SK-N-SH treated with all-trans-retinoic acid at 6 μM for 48 hours (cell line): ENCODE results near the gene GRHL1.

Source experiments
- ATAC-seq: fragments of 200-7000 bp; cut with Tn5 transposase; 3 replicates; pipeline ENCODE4 v1.9.1; 2020; ENCODE audit warnings: mild to moderate bottlenecking, moderate library complexity
- ARNTL ChIP-seq: fragments of 450-650 bp; formaldehyde crosslinking; IDR thresholded peaks from 2 replicates; pipeline ENCODE4 v1.5.0; 2020; ENCODE audit warnings: low read depth, mild to moderate bottlenecking, moderate library complexity, borderline replicate concordance
- CSDC2 ChIP-seq: fragments of 250-450 bp; sonication (Bioruptor Pico); IDR thresholded peaks from 2 replicates; pipeline ENCODE4 v1.5.0; 2020; ENCODE audit warnings: mild to moderate bottlenecking, moderate library complexity
- CSRNP3 ChIP-seq: fragments of 250-450 bp; sonication (Bioruptor Pico); IDR thresholded peaks from 2 replicates; pipeline ENCODE4 v1.5.1; 2021; ENCODE audit warnings: mild to moderate bottlenecking, moderate library complexity
- ESRRG ChIP-seq: fragments of 250-450 bp; sonication (Bioruptor Pico); IDR thresholded peaks from 2 replicates; pipeline ENCODE4 v1.6.1; 2021; ENCODE audit warnings: mild to moderate bottlenecking
- GLIS3 ChIP-seq: fragments of 250-450 bp; sonication (Bioruptor Pico); IDR thresholded peaks from 2 replicates; pipeline ENCODE4 v1.5.0; 2020; ENCODE audit warnings: mild to moderate bottlenecking, moderate library complexity
- ISL1 ChIP-seq: fragments of 250-450 bp; sonication (Bioruptor Pico); IDR thresholded peaks from 2 replicates; pipeline ENCODE4 v2.1.2; 2022; ENCODE audit warnings: mild to moderate bottlenecking, moderate library complexity
- OSR1 ChIP-seq: fragments of 250-450 bp; sonication (Bioruptor Pico); IDR thresholded peaks from 2 replicates; pipeline ENCODE4 v1.8.0; 2022; ENCODE audit warnings: moderate library complexity, mild to moderate bottlenecking, inconsistent platforms
- POU6F1 ChIP-seq: fragments of 250-450 bp; sonication (Bioruptor Pico); IDR thresholded peaks from 2 replicates; pipeline ENCODE4 v1.8.0; 2021; ENCODE audit warnings: low read depth, mild to moderate bottlenecking, moderate library complexity, borderline replicate concordance
- PPARA ChIP-seq: fragments of 250-450 bp; sonication (Bioruptor Pico); IDR thresholded peaks from 2 replicates; pipeline ENCODE4 v1.5.0; 2020; ENCODE audit warnings: mild to moderate bottlenecking, borderline replicate concordance
- RARB ChIP-seq: fragments of 250-450 bp; sonication (Bioruptor Pico); IDR thresholded peaks from 2 replicates; pipeline ENCODE4 v1.8.0; 2021; ENCODE audit warnings: mild to moderate bottlenecking, moderate library complexity
- SNAI2 ChIP-seq: fragments of 250-450 bp; sonication (Bioruptor Pico); IDR thresholded peaks from 2 replicates; pipeline ENCODE4 v1.5.0; 2020; ENCODE audit warnings: mild to moderate bottlenecking, moderate library complexity
- TCF4 ChIP-seq: fragments of 250-450 bp; sonication (Bioruptor Pico); IDR thresholded peaks from 2 replicates; pipeline ENCODE4 v1.8.0; 2021; ENCODE audit warnings: mild to moderate bottlenecking, moderate library complexity, borderline replicate concordance
- TOX ChIP-seq: fragments of 250-450 bp; sonication (Bioruptor Pico); IDR thresholded peaks from 2 replicates; pipeline ENCODE4 v1.8.0; 2021; ENCODE audit warnings: mild to moderate bottlenecking, moderate library complexity, borderline replicate concordance
- TSHZ2 ChIP-seq: fragments of 250-450 bp; sonication (Bioruptor Pico); IDR thresholded peaks from 2 replicates; pipeline ENCODE4 v1.5.0; 2020; ENCODE audit warnings: mild to moderate bottlenecking, moderate library complexity
- ZC3H10 ChIP-seq: fragments of 250-450 bp; sonication (Bioruptor Pico); IDR thresholded peaks from 2 replicates; pipeline ENCODE4 v1.5.1; 2021; ENCODE audit warnings: mild to moderate bottlenecking, moderate library complexity
- ZFP3 ChIP-seq: fragments of 250-450 bp; sonication (Bioruptor Pico); IDR thresholded peaks from 2 replicates; pipeline ENCODE4 v1.5.0; 2020; ENCODE audit warnings: mild to moderate bottlenecking, moderate library complexity
- ZFP30 ChIP-seq: fragments of 450-650 bp; formaldehyde crosslinking; IDR thresholded peaks from 2 replicates; pipeline ENCODE4 v1.5.0; 2022; ENCODE audit warnings: mild to moderate bottlenecking, moderate library complexity
- ZNF565 ChIP-seq: fragments of 450-650 bp; formaldehyde crosslinking; conservative IDR thresholded peaks from 2 replicates; pipeline ENCODE4 v1.5.0; 2020; ENCODE audit warnings: low read depth, mild to moderate bottlenecking, moderate library complexity
- ZNF70 ChIP-seq: fragments of 450-650 bp; formaldehyde crosslinking; IDR thresholded peaks from 2 replicates; pipeline ENCODE4 v1.5.0; 2020; ENCODE audit warnings: mild to moderate bottlenecking, moderate library complexity
- ZNF8 ChIP-seq: fragments of 450-650 bp; formaldehyde crosslinking; IDR thresholded peaks from 2 replicates; pipeline ENCODE4 v1.5.0; 2020; ENCODE audit warnings: mild to moderate bottlenecking, moderate library complexity
- TF ChIP-seq, protein P1 (sequence below): fragments of 250-450 bp; sonication (Bioruptor Pico); IDR thresholded peaks from 2 replicates; pipeline ENCODE4 v1.8.0; 2020; ENCODE audit warnings: mild to moderate bottlenecking, moderate library complexity, borderline replicate concordance
- TF ChIP-seq, protein P2 (sequence below): fragments of 250-450 bp; sonication (Bioruptor Pico); IDR thresholded peaks from 2 replicates; pipeline ENCODE4 v1.5.1; 2020; ENCODE audit warnings: low read depth, mild to moderate bottlenecking, moderate library complexity

GRHL1 gene

DNA sequence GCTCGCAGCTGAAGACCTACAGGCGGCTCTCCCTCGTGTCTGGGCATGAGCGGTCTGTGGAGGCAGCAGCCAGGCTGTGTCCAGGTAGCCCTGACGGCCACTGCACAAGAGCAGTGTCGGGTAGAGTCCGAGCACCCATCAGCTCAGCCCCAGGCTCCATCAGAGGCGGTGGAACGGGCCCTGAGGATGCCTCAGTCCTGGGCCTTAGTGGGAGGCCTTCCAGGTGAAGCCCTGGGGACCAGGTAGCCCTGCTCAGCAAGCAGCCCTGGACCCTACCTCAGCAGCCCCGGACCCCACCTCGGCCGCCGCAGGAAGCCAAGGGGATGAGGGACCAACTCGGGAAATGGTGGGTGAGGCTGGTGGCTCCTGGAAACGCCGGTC lies 70.5 kb downstream of the GRHL1 start:
- no peak; the same call in 2 of the 3 replicates for ATAC-seq
- TF ChIP-seq RARB (CRISPR knock-in tag) = no peak
- TF ChIP-seq ESRRG = no peak
- no peak for TF ChIP-seq SNAI2
- no peak for TF ChIP-seq PPARA
- TF ChIP-seq ZC3H10 (CRISPR knock-in tag) = no peak
- TF ChIP-seq ZNF70 (CRISPR knock-in tag) = no peak
- no peak for TF ChIP-seq ZFP30 (CRISPR knock-in tag)
- no peak for TF ChIP-seq ZFP3 (CRISPR knock-in tag)
- TF ChIP-seq, protein P1, sequence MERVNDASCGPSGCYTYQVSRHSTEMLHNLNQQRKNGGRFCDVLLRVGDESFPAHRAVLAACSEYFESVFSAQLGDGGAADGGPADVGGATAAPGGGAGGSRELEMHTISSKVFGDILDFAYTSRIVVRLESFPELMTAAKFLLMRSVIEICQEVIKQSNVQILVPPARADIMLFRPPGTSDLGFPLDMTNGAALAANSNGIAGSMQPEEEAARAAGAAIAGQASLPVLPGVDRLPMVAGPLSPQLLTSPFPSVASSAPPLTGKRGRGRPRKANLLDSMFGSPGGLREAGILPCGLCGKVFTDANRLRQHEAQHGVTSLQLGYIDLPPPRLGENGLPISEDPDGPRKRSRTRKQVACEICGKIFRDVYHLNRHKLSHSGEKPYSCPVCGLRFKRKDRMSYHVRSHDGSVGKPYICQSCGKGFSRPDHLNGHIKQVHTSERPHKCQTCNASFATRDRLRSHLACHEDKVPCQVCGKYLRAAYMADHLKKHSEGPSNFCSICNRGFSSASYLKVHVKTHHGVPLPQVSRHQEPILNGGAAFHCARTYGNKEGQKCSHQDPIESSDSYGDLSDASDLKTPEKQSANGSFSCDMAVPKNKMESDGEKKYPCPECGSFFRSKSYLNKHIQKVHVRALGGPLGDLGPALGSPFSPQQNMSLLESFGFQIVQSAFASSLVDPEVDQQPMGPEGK (CRISPR knock-in tag) = no peak
- TF ChIP-seq OSR1 (CRISPR knock-in tag) = no peak
- TF ChIP-seq ZNF8 (CRISPR knock-in tag) = no peak
- TF ChIP-seq CSDC2 (CRISPR knock-in tag) = no peak
- no peak for TF ChIP-seq TCF4 (CRISPR knock-in tag)
- TF ChIP-seq, protein P2, sequence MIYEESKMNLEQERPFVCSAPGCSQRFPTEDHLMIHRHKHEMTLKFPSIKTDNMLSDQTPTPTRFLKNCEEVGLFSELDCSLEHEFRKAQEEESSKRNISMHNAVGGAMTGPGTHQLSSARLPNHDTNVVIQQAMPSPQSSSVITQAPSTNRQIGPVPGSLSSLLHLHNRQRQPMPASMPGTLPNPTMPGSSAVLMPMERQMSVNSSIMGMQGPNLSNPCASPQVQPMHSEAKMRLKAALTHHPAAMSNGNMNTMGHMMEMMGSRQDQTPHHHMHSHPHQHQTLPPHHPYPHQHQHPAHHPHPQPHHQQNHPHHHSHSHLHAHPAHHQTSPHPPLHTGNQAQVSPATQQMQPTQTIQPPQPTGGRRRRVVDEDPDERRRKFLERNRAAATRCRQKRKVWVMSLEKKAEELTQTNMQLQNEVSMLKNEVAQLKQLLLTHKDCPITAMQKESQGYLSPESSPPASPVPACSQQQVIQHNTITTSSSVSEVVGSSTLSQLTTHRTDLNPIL (CRISPR knock-in tag) = no peak
- TF ChIP-seq ZNF565 = no peak
- no peak for TF ChIP-seq POU6F1
- no peak for TF ChIP-seq TOX
- TF ChIP-seq CSRNP3 (CRISPR knock-in tag) = no peak

DNA sequence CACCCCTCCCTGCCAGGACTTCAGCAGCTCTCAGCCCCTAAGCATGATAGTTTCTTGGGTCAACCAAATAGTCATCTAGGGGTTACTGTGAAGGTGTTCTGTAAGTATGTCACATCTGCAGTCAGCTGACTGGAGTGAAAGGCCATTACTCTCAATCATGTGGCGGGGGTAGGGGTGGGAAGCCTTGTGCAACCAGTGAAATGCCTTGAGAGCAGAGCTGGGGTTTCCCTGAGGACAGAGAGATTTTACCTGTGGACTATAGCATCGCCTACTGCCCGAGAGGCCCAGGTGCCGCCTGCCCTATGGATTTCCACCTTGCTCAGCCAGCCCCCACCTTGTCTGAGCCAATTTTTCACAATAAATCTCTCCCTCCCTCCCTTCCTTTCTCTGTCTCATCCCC lies 71.0 kb downstream of the GRHL1 start:
- no peak for TF ChIP-seq ZNF8 (CRISPR knock-in tag)
- no peak for TF ChIP-seq ZFP30 (CRISPR knock-in tag)
- TF ChIP-seq TSHZ2 (CRISPR knock-in tag) = no peak
- no peak for TF ChIP-seq ZNF70 (CRISPR knock-in tag)
- TF ChIP-seq ARNTL = no peak
- TF ChIP-seq PPARA = no peak
- TF ChIP-seq ISL1 (CRISPR knock-in tag) = no peak
- TF ChIP-seq, protein P2 (CRISPR knock-in tag) = no peak
- no peak for TF ChIP-seq TCF4 (CRISPR knock-in tag)
- no peak for TF ChIP-seq SNAI2
- no peak for TF ChIP-seq TOX
- no peak for TF ChIP-seq CSRNP3 (CRISPR knock-in tag)
- TF ChIP-seq GLIS3 (CRISPR knock-in tag) = no peak
- no peak for TF ChIP-seq OSR1 (CRISPR knock-in tag)
- no peak for TF ChIP-seq ZFP3 (CRISPR knock-in tag)
- no peak for TF ChIP-seq ESRRG
- no peak for TF ChIP-seq ZNF565
- no peak for ATAC-seq
